H1 (cell line): ENCODE data around the gene SLC22A14. TPM values are rescaled to one million over a fixed set of nuclear protein-coding genes. Genes with fewer than 3 reads are reported as not detected.
A peak's percentile ranks its signal among the peaks of the same experiment; 100 is the strongest.

Source experiments
- CTCF ChIA-PET: fragments of 300-600 bp; sonication (Branson Sonifier 250); formaldehyde crosslinking; loops from one replicate; lab custom pipeline; 2021; ENCODE audit not compliant: partially characterized antibody; lab: Charles Lee
- POLR2A ChIA-PET: fragments of 300-600 bp; sonication (Branson Sonifier 250); formaldehyde crosslinking; loops from one replicate; lab custom pipeline; 2021; ENCODE audit warnings: inconsistent platforms; ENCODE audit not compliant: partially characterized antibody; lab: Charles Lee
- DNase-seq, 2 experiments: peaks; one replicate each; pipeline versions ENCODE4 v3.0.0 to v3.0.0-alpha.2; 2010 to 2022; ENCODE audit warnings: low spot score in 2 of 2, low read depth in 1 of 2, mixed read lengths in 1 of 2
- FAIRE-seq: peaks from 2 replicates; lab custom pipeline; 2011; peaks lifted over from hg19 to GRCh38; lab: Jason Lieb, UNC
- H2AFZ ChIP-seq: 2 replicates; pipeline ENCODE4 v1.8.1; 2012; ENCODE audit warnings: low read length, inconsistent platforms
- H2AK5ac ChIP-seq: 2 replicates; pipeline ENCODE4 v1.6.1; 2013; ENCODE audit warnings: low read depth, low read length
- H2BK120ac ChIP-seq: replicated peaks from 2 replicates; pipeline ENCODE3; 2013; ENCODE audit warnings: low read depth, low read length, inconsistent platforms
- H2BK12ac ChIP-seq: 2 replicates; pipeline ENCODE4 v1.6.1; 2013; ENCODE audit warnings: low read depth, low read length
- H2BK15ac ChIP-seq: 2 replicates; pipeline ENCODE4 v1.6.1; 2013; ENCODE audit warnings: low read length
- H2BK20ac ChIP-seq: 2 replicates; pipeline ENCODE4 v1.6.1; 2013; ENCODE audit warnings: low read length
- H2BK5ac ChIP-seq: 2 replicates; pipeline ENCODE4 v1.6.1; 2013; ENCODE audit warnings: low read depth, low read length
- H3K14ac ChIP-seq: 2 replicates; pipeline ENCODE4 v1.6.1; 2013; ENCODE audit warnings: inconsistent platforms; ENCODE audit not compliant: insufficient read length
- H3K18ac ChIP-seq: 2 replicates; pipeline ENCODE4 v1.6.1; 2013; ENCODE audit warnings: low read length; ENCODE audit errors: extremely low read depth
- H3K23ac ChIP-seq: 2 replicates; pipeline ENCODE4 v1.6.1; 2013; ENCODE audit warnings: inconsistent platforms; ENCODE audit not compliant: insufficient read length
- H3K23me2 ChIP-seq: 2 replicates; pipeline ENCODE4 v1.6.1; 2013; ENCODE audit warnings: low read depth, low read length
- H3K27ac ChIP-seq: 2 replicates; pipeline ENCODE4 v1.6.1; 2011; ENCODE audit warnings: low read depth, low read length, inconsistent platforms
- H3K27me3 ChIP-seq, 4 experiments: replicated peaks in 1 of 4; 1 replicate in 1 of 4; 2 replicates in 3 of 4; pipeline versions ENCODE4 v1.6.1 to v1.8.1; 2011 to 2013; ENCODE audit warnings: low read length in 3 of 4, mild to moderate bottlenecking in 3 of 4, inconsistent platforms in 2 of 4, mixed read lengths in 2 of 4, moderate library complexity in 1 of 4; ENCODE audit not compliant: control insufficient read depth in 3 of 4, insufficient read depth in 3 of 4; ENCODE audit errors: extremely low read depth in 1 of 4
- H3K36me3 ChIP-seq, 4 experiments: 2 replicates each; pipeline versions ENCODE4 v1.6.1 to v1.8.1; 2011 to 2013; ENCODE audit warnings: mild to moderate bottlenecking in 4 of 4, low read length in 3 of 4, moderate library complexity in 2 of 4, control low read depth in 1 of 4, inconsistent platforms in 1 of 4; ENCODE audit not compliant: insufficient read depth in 4 of 4, control insufficient read depth in 2 of 4
- H3K4ac ChIP-seq: replicated peaks from 2 replicates; pipeline ENCODE3; 2013; ENCODE audit warnings: low read length, low read depth, mixed read lengths, inconsistent platforms; ENCODE audit not compliant: insufficient read length
- H3K4me1 ChIP-seq, 4 experiments: replicated peaks in 1 of 4; 1 replicate in 1 of 4; 2 replicates in 3 of 4; pipeline versions ENCODE4 v1.6.1 to v1.8.1; 2011 to 2013; ENCODE audit warnings: low read length in 3 of 4, inconsistent platforms in 2 of 4, mixed read lengths in 1 of 4; ENCODE audit not compliant: insufficient read depth in 4 of 4, control insufficient read depth in 3 of 4
- H3K4me2 ChIP-seq, 2 experiments: 2 replicates each; pipeline versions ENCODE4 v1.6.1 to v1.8.1; 2011 to 2013; ENCODE audit warnings: low read depth in 2 of 2, low read length in 2 of 2, control low read depth in 1 of 2, inconsistent platforms in 1 of 2, mild to moderate bottlenecking in 1 of 2; ENCODE audit not compliant: insufficient read depth in 1 of 2
- H3K4me3 ChIP-seq, 4 experiments: fragments of 200-600, 300-600 bp in 1 of 4; sonication (generic), shearing (Covaris generic), sonication (Bioruptor Twin) in 1 of 4; 2 replicates each; pipeline versions ENCODE4 v1.5.1 to v1.8.1; 2011 to 2016; ENCODE audit warnings: low read length in 4 of 4, low read depth in 3 of 4, control low read depth in 2 of 4, inconsistent platforms in 2 of 4, mild to moderate bottlenecking in 2 of 4, mixed read lengths in 1 of 4, moderate library complexity in 1 of 4; ENCODE audit not compliant: insufficient read depth in 2 of 4; ENCODE audit errors: extremely low read depth in 1 of 4
- H3K56ac ChIP-seq: replicated peaks from 2 replicates; pipeline ENCODE3; 2013; ENCODE audit warnings: low read depth, mild to moderate bottlenecking, mixed read lengths, low read length, inconsistent platforms; ENCODE audit not compliant: insufficient read length
- H3K79me1 ChIP-seq: 2 replicates; pipeline ENCODE4 v1.6.1; 2013; ENCODE audit warnings: low read depth, low read length, control low read depth
- H3K79me2 ChIP-seq, 2 experiments: 2 replicates each; pipeline versions ENCODE4 v1.6.1 to v1.8.1; 2012 to 2013; ENCODE audit warnings: low read length in 2 of 2, mild to moderate bottlenecking in 2 of 2, inconsistent platforms in 1 of 2; ENCODE audit not compliant: insufficient read depth in 2 of 2, control insufficient read depth in 1 of 2
- H3K9ac ChIP-seq, 4 experiments: replicated peaks in 1 of 4; 1 replicate in 1 of 4; 2 replicates in 3 of 4; pipeline versions ENCODE4 v1.6.1 to v1.8.1; 2011 to 2013; ENCODE audit warnings: low read depth in 3 of 4, low read length in 3 of 4, control low read depth in 2 of 4, mild to moderate bottlenecking in 2 of 4, moderate library complexity in 2 of 4, inconsistent platforms in 1 of 4; ENCODE audit errors: extremely low read depth in 1 of 4
- H3K9me3 ChIP-seq, 2 experiments: 2 replicates each; pipeline versions ENCODE4 v1.6.1 to v1.8.1; 2012 to 2013; ENCODE audit warnings: mild to moderate bottlenecking in 2 of 2, moderate library complexity in 2 of 2, control low read depth in 1 of 2, inconsistent platforms in 1 of 2, low read depth in 1 of 2, low read length in 1 of 2, mixed read lengths in 1 of 2; ENCODE audit not compliant: insufficient read depth in 2 of 2
- H4K20me1 ChIP-seq, 2 experiments: replicated peaks in 1 of 2; 2 replicates each; pipeline versions ENCODE3 to v1.8.1; 2011 to 2013; ENCODE audit warnings: inconsistent platforms in 2 of 2, low read length in 2 of 2, mild to moderate bottlenecking in 1 of 2; ENCODE audit not compliant: insufficient read depth in 2 of 2, control insufficient read depth in 1 of 2
- H4K5ac ChIP-seq: 2 replicates; pipeline ENCODE4 v1.6.1; 2013; ENCODE audit warnings: low read length, low read depth, mixed read lengths, inconsistent platforms; ENCODE audit not compliant: insufficient read length
- H4K8ac ChIP-seq: 2 replicates; pipeline ENCODE4 v1.8.0; 2013; ENCODE audit warnings: mild to moderate bottlenecking, moderate library complexity, low read length, inconsistent platforms; ENCODE audit not compliant: insufficient read depth; ENCODE audit errors: extremely low read depth
- H4K91ac ChIP-seq: replicated peaks from 2 replicates; pipeline ENCODE3; 2013; ENCODE audit warnings: low read length, mixed read lengths, inconsistent platforms; ENCODE audit not compliant: insufficient read length
- KDM5A ChIP-seq: fragments of 200-600 bp; IDR thresholded peaks from 2 replicates; pipeline ENCODE4 v1.7.1; 2012; ENCODE audit warnings: mild to moderate bottlenecking, low read length, inconsistent platforms, mixed read lengths
- MAFK ChIP-seq: IDR thresholded peaks from 2 replicates; pipeline ENCODE4 v1.6.1; 2012; ENCODE audit warnings: low read depth, mild to moderate bottlenecking, improper control_type of control experiment, low read length
- TAF1 ChIP-seq: IDR thresholded peaks from 2 replicates; pipeline ENCODE4 v1.6.1; 2011; ENCODE audit warnings: mild to moderate bottlenecking, low read depth, low read length
- WGBS, 2 experiments: shearing (Covaris generic) in 1 of 2; methylation state at CpG; one replicate each; pipeline versions ENCODE4 v1.1.6 to v1.1.7; 2013 to 2015; ENCODE audit warnings: low lambda C conversion rate in 2 of 2, mixed read lengths in 2 of 2, inconsistent platforms in 1 of 2, low coverage in 1 of 2, missing lambda C conversion rate in 1 of 2; ENCODE audit not compliant: insufficient replicate concordance in 2 of 2, insufficient coverage in 1 of 2, insufficient read length in 1 of 2; ENCODE audit errors: extremely low coverage in 1 of 2, missing lambda C conversion rate in 1 of 2; 5-methylcytosine and 5-hydroxymethylcytosine counted together
- polyA plus RNA-seq, 7 experiments: library from polyadenylated mRNA; depleted of rRNA in 3 of 7; stranded (reverse) in 5 of 7; unstranded in 2 of 7; fragments of >200 nt in 5 of 7; fragments of 200-250 nt in 2 of 7; gene quantifications; 1 replicate in 5 of 7; 2 replicates in 1 of 7; 4 replicates in 1 of 7; pipeline versions ENCODE4 v1.2.1 to v1.2.3, GENCODE V29; 2011 to 2013; ENCODE audit warnings: missing spikeins in 2 of 7, mixed read lengths in 2 of 7
- total RNA-seq: library from RNA; stranded (reverse); fragmentation: NEBNext Ultra II Directional; extraction: Animal tissue kit (Norgen Biotek cat#: 25700); gene quantifications from 2 replicates; pipeline ENCODE4 v1.2.1, GENCODE V29; 2021

SLC22A14 gene
- total and polyA plus RNA-seq, 2 of the 8 experiments (the other 6 are each of a cell fraction or from before 2014, with no cell fraction given): 0.03 TPM; not detected in 1

DNA sequence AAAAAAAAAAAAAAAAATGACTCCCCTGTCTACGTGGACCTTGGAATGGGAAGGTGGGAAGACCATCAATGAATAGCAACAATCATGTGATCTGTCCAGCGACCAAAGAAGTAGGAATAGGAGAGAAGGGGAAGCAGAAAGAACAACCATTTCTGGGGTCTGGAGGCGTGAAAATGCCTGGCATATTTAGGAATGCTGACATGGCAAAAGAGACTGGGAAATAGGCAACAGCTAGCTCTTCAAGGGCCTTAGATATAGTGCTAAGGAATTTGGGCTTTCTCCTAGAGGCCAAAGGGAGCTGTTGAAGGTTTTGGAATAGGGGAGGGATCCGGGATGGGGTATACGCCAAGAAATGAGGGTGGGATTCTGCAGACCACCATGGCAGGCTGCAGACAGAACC, 10.5 kb upstream of the SLC22A14 start:
- Histone ChIP-seq H4K91ac (no peak overlapping the region), H4K8ac (no peak overlapping the region), H2BK120ac (no peak overlapping the region), H3K36me3 (no peaks in the 10 kb centered on the region), H3K23ac (no peak overlapping the region), H2BK20ac (no peak overlapping the region), H4K5ac (no peak overlapping the region), H3K4ac (no peak overlapping the region), H2BK15ac (no peak overlapping the region), H3K4me1 (peaks cover 0 to 6% (median 2%) of the 10 kb centered on the region in 4 experiments; a peak in 2 of 7 replicates), H3K4me3 (no peak overlapping the region), H2AFZ (no peak overlapping the region), H3K9ac (no peak overlapping the region), H3K14ac (no peak overlapping the region), H2AK5ac (no peak overlapping the region), H3K79me2 (no peaks in the 10 kb centered on the region), H3K23me2 (0 out of 2 replicates have a peak, but pooled peaks cover 2% of the 10 kb centered on the region), H3K18ac (no peak overlapping the region), H3K4me2 (no peak overlapping the region), H3K27me3 (no peaks in the 10 kb centered on the region), H2BK5ac (no peak overlapping the region), H3K79me1 (no peaks in the 10 kb centered on the region), H2BK12ac (no peak overlapping the region), H4K20me1 (no peaks in the 10 kb centered on the region), H3K27ac (no peak overlapping the region), H3K9me3 (no peaks in the 10 kb centered on the region), H3K56ac (no peak overlapping the region)
- WGBS, 2 experiments: 87% methylated on average over 4 of the region's 5 CpGs; no CpG with 5 or more reads in 1 of the 2 experiments
- FAIRE-seq (no peak), DNase-seq (no peak)
- ChIA-PET POLR2A (no interaction called here), CTCF (interaction anchor here (1.3 to 4.0 kb wide), 3 partner anchors 10 to 26 kb away, joined by 3 to 22 read pairs (median 7); partner anchors contain the start of gene SLC22A14)
- no peak for TF ChIP-seq TAF1
- no peak for TF ChIP-seq KDM5A
- peak; percentile 77 for TF ChIP-seq MAFK
